ENCODE data around the gene GRAMD1A. TPM values are rescaled to one million over a fixed set of nuclear protein-coding genes. Genes with fewer than 3 reads are reported as not detected.

The GRAMD1A gene
- total RNA-seq, 2 experiments from 2014 or later, result 84.2 to 124 TPM

- H3K4me3 ChIP-seq (ENCODE audit: low read depth, low read length, poor library complexity, severe bottlenecking), result no peak overlapping the region
- no peaks in the 10 kb centered on the region for H3K79me2 ChIP-seq (ENCODE audit: insufficient read depth, low read depth, low read length)
- no peak overlapping the region for H3K4me2 ChIP-seq (ENCODE audit: low read length)
- no peaks in the 10 kb centered on the region for H3K9me2 ChIP-seq (ENCODE audit: insufficient read depth, low read length)
- no peaks in the 10 kb centered on the region for H4K20me1 ChIP-seq (ENCODE audit: insufficient read depth, low read length)
- H3K4me1 ChIP-seq (ENCODE audit: insufficient read depth, low read length, poor library complexity, severe bottlenecking), result peaks cover 17% of the 10 kb centered on the region
- TF ChIP-seq EZH2phosphoT487 (IDR thresholded peaks at IDR 0.05; ENCODE audit: borderline replicate concordance, low read depth, low read length) (no peak), CTCF (conservative IDR thresholded peaks at IDR 0.05; ENCODE audit: low read length) (no peak)
- H2AFZ ChIP-seq (ENCODE audit: low read length), result no peak overlapping the region
- no peak overlapping the region for H3K27ac ChIP-seq (ENCODE audit: low read depth, low read length, poor library complexity, severe bottlenecking)
- CTCF ChIA-PET (ENCODE audit: unreplicated experiment), result no interaction called here
- no TSS peak for BruUV-seq (replicated peaks)
- intact Hi-C loops (cut with micrococcal nuclease; ENCODE audit: unreplicated experiment), result no loop called here
- POLR2A ChIA-PET, result interaction anchor here (0.7 to 1.0 kb wide), 2 partner anchors 11 to 13 kb away, joined by 3 read pairs; no protein-coding TSS in a partner anchor
- H3K36me3 ChIP-seq (ENCODE audit: insufficient read depth, low read length), result no peaks in the 10 kb centered on the region; the same call in 1 of the 2 replicates
- H3K9me3 ChIP-seq (ENCODE audit: low read length), result peaks cover 12% of the 10 kb centered on the region; the same call in 1 of the 2 replicates
- DNase-seq (ENCODE audit: low spot score), result no peak
Observed at GRCh38 chr19:35073941-35074340, 73.8 kb downstream of the GRAMD1A start.

- TF ChIP-seq CTCF (conservative IDR thresholded peaks at IDR 0.05; ENCODE audit: low read length) (no peak), EZH2phosphoT487 (IDR thresholded peaks at IDR 0.05; ENCODE audit: borderline replicate concordance, low read depth, low read length) (no peak)
- Histone ChIP-seq H3K36me3 (ENCODE audit: insufficient read depth, low read length) (no peaks in the 10 kb centered on the region; the same call in 1 of the 2 replicates), H3K4me2 (ENCODE audit: low read length) (no peak overlapping the region), H2AFZ (ENCODE audit: low read length) (no peak overlapping the region), H3K4me3 (ENCODE audit: low read depth, low read length, poor library complexity, severe bottlenecking) (no peak overlapping the region), H3K27ac (ENCODE audit: low read depth, low read length, poor library complexity, severe bottlenecking) (no peak overlapping the region), H3K9me2 (ENCODE audit: insufficient read depth, low read length) (no peaks in the 10 kb centered on the region), H3K79me2 (ENCODE audit: insufficient read depth, low read depth, low read length) (no peaks in the 10 kb centered on the region), H4K20me1 (ENCODE audit: insufficient read depth, low read length) (no peaks in the 10 kb centered on the region), H3K9me3 (ENCODE audit: low read length) (peaks cover 12% of the 10 kb centered on the region; the same call in 1 of the 2 replicates), H3K4me1 (ENCODE audit: insufficient read depth, low read length, poor library complexity, severe bottlenecking) (peaks cover 11% of the 10 kb centered on the region)
- ChIA-PET POLR2A (interaction anchor here (0.7 to 1.0 kb wide), 2 partner anchors 10 to 13 kb away, joined by 3 read pairs; no protein-coding TSS in a partner anchor), CTCF (ENCODE audit: unreplicated experiment) (no interaction called here)
- BruUV-seq (replicated peaks), result no TSS peak
- intact Hi-C loops (cut with micrococcal nuclease; ENCODE audit: unreplicated experiment), result no loop called here
- DNase-seq (ENCODE audit: low spot score), result no peak
Observed at GRCh38 chr19:35074426-35075201, 74.5 kb downstream of the GRAMD1A start.
